Fibroblast of mammary gland (primary cell): ENCODE measurements around the gene KCNA1.
"Not testable (repeated sequence)": the region's sequence is repeated elsewhere in the genome, so short reads cannot be mapped to it uniquely, and the experiment has no call there.

Source experiments
- DNase-seq: peaks from one replicate; pipeline ENCODE4 v3.0.0-alpha.2; 2010; ENCODE audit warnings: low read depth
- H3K4me3 ChIP-seq: 2 replicates; pipeline ENCODE4 v1.5.1; 2011; ENCODE audit warnings: low read depth, mild to moderate bottlenecking, low read length, moderate library complexity; ENCODE audit not compliant: control insufficient read depth
- TF ChIP-seq, protein P1 (sequence below): conservative IDR thresholded peaks from 2 replicates; pipeline ENCODE4 v1.5.1; 2011; ENCODE audit warnings: low read depth, low read length, inconsistent platforms; ENCODE audit not compliant: control insufficient read depth, insufficient read depth

Gene KCNA1

DNA sequence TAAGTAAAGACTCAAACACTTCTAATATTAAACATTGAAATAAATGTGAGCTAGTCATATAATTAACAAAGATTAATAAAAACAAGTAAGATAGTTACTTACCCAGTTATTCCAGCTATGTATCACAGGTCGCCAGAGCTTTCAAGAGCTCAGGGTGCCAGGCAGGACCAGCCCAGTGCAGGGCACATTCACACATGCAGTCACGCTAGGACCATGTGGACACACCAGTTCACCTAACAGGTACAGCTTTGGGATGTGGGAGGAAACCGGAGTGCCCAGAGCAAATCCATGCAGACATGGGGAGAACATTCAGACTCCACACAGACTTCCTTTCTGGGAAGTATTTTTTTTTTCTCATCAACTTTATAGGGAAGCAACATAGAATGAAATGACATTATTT is 39.3 kb upstream of the KCNA1 start:
- H3K4me3 ChIP-seq = no peak overlapping the region
- DNase-seq = no peak
- TF ChIP-seq, protein P1, sequence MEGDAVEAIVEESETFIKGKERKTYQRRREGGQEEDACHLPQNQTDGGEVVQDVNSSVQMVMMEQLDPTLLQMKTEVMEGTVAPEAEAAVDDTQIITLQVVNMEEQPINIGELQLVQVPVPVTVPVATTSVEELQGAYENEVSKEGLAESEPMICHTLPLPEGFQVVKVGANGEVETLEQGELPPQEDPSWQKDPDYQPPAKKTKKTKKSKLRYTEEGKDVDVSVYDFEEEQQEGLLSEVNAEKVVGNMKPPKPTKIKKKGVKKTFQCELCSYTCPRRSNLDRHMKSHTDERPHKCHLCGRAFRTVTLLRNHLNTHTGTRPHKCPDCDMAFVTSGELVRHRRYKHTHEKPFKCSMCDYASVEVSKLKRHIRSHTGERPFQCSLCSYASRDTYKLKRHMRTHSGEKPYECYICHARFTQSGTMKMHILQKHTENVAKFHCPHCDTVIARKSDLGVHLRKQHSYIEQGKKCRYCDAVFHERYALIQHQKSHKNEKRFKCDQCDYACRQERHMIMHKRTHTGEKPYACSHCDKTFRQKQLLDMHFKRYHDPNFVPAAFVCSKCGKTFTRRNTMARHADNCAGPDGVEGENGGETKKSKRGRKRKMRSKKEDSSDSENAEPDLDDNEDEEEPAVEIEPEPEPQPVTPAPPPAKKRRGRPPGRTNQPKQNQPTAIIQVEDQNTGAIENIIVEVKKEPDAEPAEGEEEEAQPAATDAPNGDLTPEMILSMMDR = no peak

DNA sequence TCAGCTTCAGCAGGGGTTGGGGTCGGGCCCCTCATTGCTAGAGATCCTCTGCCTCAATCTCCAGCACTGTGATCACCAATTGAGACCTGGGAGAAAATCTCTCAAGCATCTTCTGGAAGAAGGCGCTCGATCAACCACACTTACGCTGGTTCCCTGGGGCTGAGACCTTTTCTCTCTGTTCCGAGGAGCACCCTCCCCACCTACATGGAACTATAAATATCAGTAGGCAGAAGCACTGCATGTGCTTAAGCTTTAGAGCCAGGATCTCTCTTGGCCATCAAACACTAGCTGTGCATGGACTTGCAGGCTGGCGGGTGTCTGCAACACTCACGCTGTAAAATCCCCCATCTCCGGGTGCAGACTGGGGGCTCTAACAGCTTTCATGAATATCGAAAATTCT is 38.2 kb upstream of the KCNA1 start:
- no peak for DNase-seq
- H3K4me3 ChIP-seq = no peak overlapping the region
- TF ChIP-seq, protein P1 = no peak

DNA sequence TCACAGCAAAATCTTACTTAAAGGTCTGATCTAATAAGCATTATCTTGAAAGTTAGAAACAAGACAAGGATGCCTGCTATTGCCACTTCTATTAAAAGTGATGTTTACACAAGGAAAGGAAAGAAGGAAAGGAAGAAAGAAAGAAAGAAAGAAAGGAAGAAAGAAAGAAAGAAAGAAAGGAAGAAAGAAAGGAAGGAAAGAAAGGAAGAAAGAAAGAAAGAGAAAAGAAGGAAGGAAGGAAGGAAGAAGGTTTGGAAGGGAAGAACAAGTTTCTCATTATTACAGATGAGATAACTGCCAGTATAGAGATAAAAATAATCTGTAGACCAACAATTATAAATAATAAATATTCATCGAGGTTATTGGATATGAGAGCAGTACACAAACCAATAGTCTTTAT is 35.8 kb upstream of the KCNA1 start:
- no peak overlapping the region for H3K4me3 ChIP-seq
- TF ChIP-seq, protein P1 = no peak
- no peak for DNase-seq

DNA sequence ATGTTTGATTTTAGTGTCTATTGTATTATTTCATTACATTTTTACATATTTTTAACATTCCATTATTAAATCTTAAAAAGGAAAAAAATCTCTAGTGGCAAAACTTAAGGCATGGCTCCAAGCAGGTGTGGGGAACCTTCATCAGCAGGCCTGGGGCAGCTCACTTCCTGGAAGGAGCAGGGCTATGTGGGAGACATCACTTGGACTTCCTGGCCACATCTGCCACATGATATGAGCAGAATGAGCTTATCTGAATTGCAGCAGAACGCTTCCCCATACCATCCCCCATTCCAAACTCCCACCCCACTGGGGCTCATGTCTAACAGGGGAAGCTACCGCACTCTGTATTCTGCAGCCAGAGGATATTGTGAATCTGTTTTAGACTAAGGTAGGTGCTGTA is 35.0 kb upstream of the KCNA1 start:
- DNase-seq = no peak
- TF ChIP-seq, protein P1 = no peak
- H3K4me3 ChIP-seq = no peak overlapping the region

DNA sequence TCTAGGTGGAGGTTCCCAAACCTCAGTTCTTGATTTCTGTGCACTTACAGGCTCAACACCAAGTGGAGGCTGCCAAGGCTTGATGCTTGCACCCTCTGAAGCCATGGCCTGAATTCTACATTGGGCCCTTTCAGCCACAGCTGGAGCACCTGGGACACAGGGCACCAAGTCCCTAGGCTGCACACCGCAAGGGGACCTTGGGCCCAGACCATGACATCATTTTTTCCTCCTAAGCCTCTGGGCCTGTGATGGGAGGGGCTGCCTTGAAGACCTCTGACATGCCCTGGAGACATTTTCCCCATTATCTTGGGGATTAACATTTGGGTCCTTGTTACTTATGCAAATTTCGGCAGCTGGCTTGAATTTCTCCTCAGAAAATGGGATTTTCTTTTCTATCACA is 30.2 kb upstream of the KCNA1 start:
- not testable (repeated sequence) for DNase-seq, H3K4me3 ChIP-seq

DNA sequence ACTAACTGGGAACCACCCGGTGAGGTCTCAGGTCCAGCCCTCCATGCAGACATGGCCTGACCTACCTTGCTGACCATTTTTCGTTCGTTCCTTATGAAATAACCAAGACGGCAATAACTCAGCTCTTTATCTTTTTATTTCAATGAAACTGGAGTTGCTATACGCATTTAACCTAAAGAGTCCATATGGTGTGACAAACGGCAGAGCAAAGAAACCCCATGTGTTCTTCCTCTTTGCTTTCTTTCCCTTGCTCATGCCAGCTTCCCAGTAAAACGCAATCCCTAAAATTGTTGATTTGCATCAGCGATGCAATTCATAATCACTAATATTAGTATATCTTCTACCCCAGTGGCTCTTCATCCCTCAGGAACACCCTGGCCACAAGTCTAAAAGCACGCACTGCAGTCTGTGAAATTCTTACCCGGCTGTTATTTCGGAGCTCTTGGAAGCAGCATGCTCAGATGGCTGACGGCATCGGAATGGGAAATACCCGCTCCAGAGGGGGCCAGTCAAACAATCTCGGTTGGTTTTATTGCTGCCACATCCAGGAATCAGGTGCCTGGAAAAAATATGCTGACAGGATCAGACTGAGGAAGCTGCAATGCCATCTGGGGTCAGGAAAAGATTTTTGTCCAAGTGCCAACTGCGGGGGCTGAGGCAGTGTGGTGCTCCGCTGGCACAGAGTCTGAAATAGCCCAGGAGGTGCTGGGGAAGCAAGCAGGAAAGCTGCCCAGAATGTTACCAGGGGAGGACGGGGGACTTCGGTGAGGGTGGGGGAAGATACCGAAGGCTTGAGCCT is 28.2 kb upstream of the KCNA1 start:
- DNase-seq = no peak
- no peak overlapping the region for H3K4me3 ChIP-seq
- TF ChIP-seq, protein P1 = no peak

DNA sequence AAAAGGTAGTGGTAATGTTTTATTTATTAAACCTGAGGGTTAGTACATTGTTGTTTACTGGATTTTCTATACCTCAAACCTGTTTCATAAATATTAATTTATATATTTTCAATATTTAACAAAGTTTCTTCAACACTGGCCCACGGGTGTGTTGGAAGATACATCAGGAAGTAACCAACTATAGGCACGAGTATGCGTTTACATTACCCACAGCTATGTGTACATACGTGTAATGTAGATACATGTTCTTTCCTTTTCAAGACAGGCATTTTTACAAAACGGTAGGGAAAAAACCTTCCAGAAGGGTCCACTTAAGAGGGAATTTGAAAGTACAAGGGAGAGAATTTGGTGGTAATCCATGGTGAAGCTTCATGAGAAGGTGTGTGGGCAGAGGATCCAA is 17.8 kb upstream of the KCNA1 start:
- no peak overlapping the region for H3K4me3 ChIP-seq
- DNase-seq = no peak
- TF ChIP-seq, protein P1 = no peak
